Esophagus muscularis mucosa (tissue), 4 donors: ENCODE measurements around the gene ASB12. TPM values are rescaled to one million over a fixed set of nuclear protein-coding genes. Genes with fewer than 3 reads are reported as not detected.
A peak's percentile ranks its signal among the peaks of the same experiment; 100 is the strongest.

Source experiments
- DNase-seq: peaks from one replicate; pipeline ENCODE4 v3.0.0-alpha.2; 2017; ENCODE audit errors: extremely low spot score
- H3K27ac ChIP-seq, 4 donors: fragments of 200-600 bp; sonication (generic); replicated peaks in 1 of 4; 1 replicate in 3 of 4; 2 replicates in 1 of 4; pipeline ENCODE4 v1.5.1; 2016 to 2019; ENCODE audit warnings: mild to moderate bottlenecking in 1 of 4
- H3K27me3 ChIP-seq, 4 donors: fragments of 200-600 bp; sonication (generic); one replicate each; pipeline versions ENCODE4 v1.5.1 to v1.6.0; 2016 to 2019
- H3K36me3 ChIP-seq, 4 donors: fragments of 200-600 bp; sonication (generic); one replicate each; pipeline ENCODE4 v1.5.1; 2016 to 2019
- H3K4me1 ChIP-seq, 4 donors: fragments of 200-600 bp; sonication (generic); one replicate each; pipeline ENCODE4 v1.5.1; 2016 to 2019
- H3K4me3 ChIP-seq, 4 donors: fragments of 200-600 bp; sonication (generic); 1 replicate in 2 of 4; 2 replicates in 2 of 4; pipeline ENCODE4 v1.5.1; 2016 to 2019; ENCODE audit warnings: mild to moderate bottlenecking in 4 of 4, moderate library complexity in 1 of 4
- H3K9me3 ChIP-seq, 4 donors: fragments of 200-600 bp; sonication (generic); 1 replicate in 3 of 4; 2 replicates in 1 of 4; pipeline ENCODE4 v1.5.1; 2016 to 2019
- EP300 ChIP-seq: sonication (generic); formaldehyde crosslinking; IDR thresholded peaks from one replicate; pipeline ENCODE4 v1.6.1; 2017; ENCODE audit warnings: antibody characterized with exemption
- POLR2A ChIP-seq: fragments of 450-650 bp; IDR thresholded peaks from one replicate; pipeline ENCODE4 v1.6.1; 2017; ENCODE audit warnings: antibody characterized with exemption, moderate library complexity, mild to moderate bottlenecking, low read depth
- POLR2AphosphoS5 ChIP-seq, 2 donors: sonication (generic); formaldehyde crosslinking; IDR thresholded peaks; one replicate each; pipeline ENCODE4 v1.6.1; 2017; ENCODE audit warnings: antibody characterized with exemption in 2 of 2
- WGBS: methylation state at CpG from one replicate; pipeline ENCODE4 v1.1.5; 2018; 5-methylcytosine and 5-hydroxymethylcytosine counted together
- intact Hi-C: fragments of 100-400 bp; cut with DNase I; formaldehyde crosslinking; loops from one replicate; pipeline ENCODE4 v1.15.1; 2023
- total RNA-seq, 4 donors: library from RNA; depleted of rRNA; stranded (reverse); fragments of >200 nt; gene quantifications; one replicate each; pipeline versions ENCODE4 v1.1.0 to v1.2.1, GENCODE V29; 2016
- TF ChIP-seq, protein P1 (sequence below), 3 experiments: fragments of 200-600 bp in 2 of 3; fragments of 450-650 bp in 1 of 3; sonication (generic) in 2 of 3; IDR thresholded peaks; one replicate each; pipeline ENCODE4 v1.5.1; 2017 to 2019; ENCODE audit warnings: antibody characterized with exemption in 3 of 3, mild to moderate bottlenecking in 2 of 3, moderate library complexity in 1 of 3

The ASB12 gene
- total RNA-seq, 4 donors from 2014 or later: not detected

DNA sequence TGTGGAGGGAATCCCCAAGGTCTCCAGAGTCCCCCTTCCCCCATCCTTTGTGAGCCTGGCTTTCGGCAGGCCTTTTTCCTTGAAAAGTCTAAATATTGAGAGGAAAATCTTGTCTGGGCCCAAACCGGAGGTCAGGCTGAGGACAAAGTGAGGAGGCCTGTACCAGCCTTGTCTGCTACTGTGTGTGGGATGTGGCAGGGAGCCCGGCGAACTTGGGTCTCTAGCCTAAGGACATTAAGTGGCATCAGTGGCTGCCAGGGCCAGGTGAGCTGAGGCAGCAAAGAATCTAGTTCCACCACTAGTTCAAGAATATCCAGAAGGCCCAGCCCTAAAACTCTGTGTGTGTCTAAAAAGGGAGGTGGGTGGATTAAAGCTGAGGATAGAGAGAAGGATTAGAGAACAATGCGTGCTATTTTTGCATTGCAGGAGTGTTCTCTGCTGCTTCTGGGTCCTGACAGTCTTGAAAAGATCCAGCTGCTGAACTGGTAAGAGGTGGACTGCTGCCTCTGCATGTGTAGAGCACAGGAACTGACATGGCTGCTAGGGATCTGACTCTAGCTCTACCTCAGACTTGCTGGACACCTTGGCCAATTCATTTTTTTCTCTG, 23.7 kb downstream of the ASB12 start:
- 55% methylated on average over 5 of the region's 5 CpGs for WGBS
- no peak for DNase-seq
- H3K27ac ChIP-seq: peak overlapping the region; percentile 91 to 92 (median 92)
- H3K4me1 ChIP-seq: peaks cover 14 to 43% (median 38%) of the 10 kb centered on the region in 4 donors
- TF ChIP-seq EP300 (no peak), POLR2A (no peak), POLR2AphosphoS5 (IDR thresholded peaks at IDR 0.05) (peak; percentile 50 to 52)
- TF ChIP-seq, protein P1, sequence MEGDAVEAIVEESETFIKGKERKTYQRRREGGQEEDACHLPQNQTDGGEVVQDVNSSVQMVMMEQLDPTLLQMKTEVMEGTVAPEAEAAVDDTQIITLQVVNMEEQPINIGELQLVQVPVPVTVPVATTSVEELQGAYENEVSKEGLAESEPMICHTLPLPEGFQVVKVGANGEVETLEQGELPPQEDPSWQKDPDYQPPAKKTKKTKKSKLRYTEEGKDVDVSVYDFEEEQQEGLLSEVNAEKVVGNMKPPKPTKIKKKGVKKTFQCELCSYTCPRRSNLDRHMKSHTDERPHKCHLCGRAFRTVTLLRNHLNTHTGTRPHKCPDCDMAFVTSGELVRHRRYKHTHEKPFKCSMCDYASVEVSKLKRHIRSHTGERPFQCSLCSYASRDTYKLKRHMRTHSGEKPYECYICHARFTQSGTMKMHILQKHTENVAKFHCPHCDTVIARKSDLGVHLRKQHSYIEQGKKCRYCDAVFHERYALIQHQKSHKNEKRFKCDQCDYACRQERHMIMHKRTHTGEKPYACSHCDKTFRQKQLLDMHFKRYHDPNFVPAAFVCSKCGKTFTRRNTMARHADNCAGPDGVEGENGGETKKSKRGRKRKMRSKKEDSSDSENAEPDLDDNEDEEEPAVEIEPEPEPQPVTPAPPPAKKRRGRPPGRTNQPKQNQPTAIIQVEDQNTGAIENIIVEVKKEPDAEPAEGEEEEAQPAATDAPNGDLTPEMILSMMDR (IDR thresholded peaks at IDR 0.05): no peak
- H3K36me3 ChIP-seq: no peaks in the 10 kb centered on the region
- H3K27me3 ChIP-seq: no peaks in the 10 kb centered on the region
- intact Hi-C loops: loop anchor here (5.0 to 10.0 kb wide), 3 partner anchors 191 to 1328 kb away; partner anchors contain the start of genes LAS1L and MTMR8
- H3K9me3 ChIP-seq: no peaks in the 10 kb centered on the region
- H3K4me3 ChIP-seq: peak overlapping the region; percentile 68 to 85 (median 73)

DNA sequence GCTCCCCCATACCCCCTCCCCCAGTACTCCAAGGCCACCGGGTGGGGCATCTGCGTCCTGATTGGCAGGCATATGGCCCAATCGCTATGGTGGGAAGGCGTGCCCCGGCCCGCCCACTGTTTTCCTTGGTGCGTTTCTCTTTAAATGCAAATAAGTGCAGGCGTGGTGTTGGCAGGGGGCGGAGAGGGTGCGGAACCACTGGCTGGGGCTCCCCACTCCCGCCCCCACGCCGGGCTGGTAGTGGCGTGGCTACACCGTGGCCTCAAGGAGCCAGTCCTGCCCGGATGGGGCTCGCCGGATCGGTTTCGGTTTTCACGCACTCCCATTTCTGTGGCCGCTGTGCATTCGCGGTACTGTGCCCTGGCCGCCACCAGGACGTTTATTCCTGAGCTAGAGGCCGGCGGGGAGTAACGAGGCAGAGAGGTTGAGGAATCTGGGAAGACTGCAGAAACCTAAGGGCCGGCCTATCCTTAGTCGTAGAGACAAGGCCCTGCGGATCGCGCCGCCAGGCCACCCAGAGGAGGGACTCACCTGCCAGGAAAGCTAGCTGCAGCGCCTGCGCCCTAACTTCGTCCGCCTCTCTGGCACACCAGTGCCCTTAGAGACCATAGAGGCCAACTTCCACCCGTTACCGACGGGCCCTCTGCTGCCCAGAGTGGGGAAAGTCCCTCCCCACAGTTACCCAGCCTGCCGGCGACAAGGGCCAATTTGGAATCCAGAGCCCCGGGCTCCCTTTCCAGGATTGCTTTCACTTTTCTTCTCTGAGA, 24.5 kb downstream of the ASB12 start:
- intact Hi-C loops: loop anchor here (5.0 to 10.0 kb wide), 3 partner anchors 191 to 1329 kb away; partner anchors contain the start of genes LAS1L and MTMR8

DNA sequence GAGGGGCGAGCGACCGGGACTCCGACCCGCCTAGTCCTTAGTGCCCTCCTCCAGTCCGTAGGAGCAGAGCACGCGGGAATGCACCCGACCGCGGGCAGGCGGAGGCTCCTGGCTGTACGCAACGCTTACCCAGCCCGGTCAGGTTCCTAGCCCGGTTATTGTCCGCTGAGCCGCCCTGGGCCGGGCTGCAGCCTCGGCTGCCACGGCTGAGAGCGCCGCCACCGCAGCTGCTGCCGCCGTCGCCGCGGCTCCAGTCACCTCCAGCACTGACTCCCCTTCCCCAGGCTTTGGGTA, 25.0 kb downstream of the ASB12 start, which contains the start of gene AMER1:
TSS of gene AMER1 (minus strand) at position 268 of the 294 bp plus-strand sequence. CDS start 12,422 bp downstream, outside the sequence.
- Histone ChIP-seq H3K27me3 (no peaks in the 10 kb centered on the region), H3K4me1 (peaks cover 14 to 43% (median 38%) of the 10 kb centered on the region in 4 donors), H3K4me3 (peak within 1 kb of the TSS; percentile 68 to 85 (median 73)), H3K9me3 (no peaks in the 10 kb centered on the region), H3K36me3 (no peaks in the 10 kb centered on the region), H3K27ac (peak within 1 kb of the TSS; percentile 91 to 92 (median 92))
- intact Hi-C loops: loop anchor here (5.0 to 10.0 kb wide), 3 partner anchors 192 to 1329 kb away; partner anchors contain the start of genes LAS1L and MTMR8
- WGBS: 15% methylated on average over 23 of the region's 29 CpGs
- TF ChIP-seq EP300: no peak
- TF ChIP-seq, protein P1 (IDR thresholded peaks at IDR 0.05): no peak
- TF ChIP-seq POLR2AphosphoS5 (IDR thresholded peaks at IDR 0.05): no peak
- TF ChIP-seq POLR2A: no peak
- DNase-seq: no peak

More for the DNA sequence above, 24.5 kb downstream of the ASB12 start:
- H3K9me3 ChIP-seq: no peaks in the 10 kb centered on the region
- peak; percentile 77 to 89 for TF ChIP-seq POLR2AphosphoS5 (IDR thresholded peaks at IDR 0.05)
- TF ChIP-seq EP300: no peak
- TF ChIP-seq, protein P1 (IDR thresholded peaks at IDR 0.05): peak in 1 of 3 experiments; percentile 21
- TF ChIP-seq POLR2A: peak; percentile 54
- H3K4me3 ChIP-seq: peak overlapping the region; percentile 68 to 85 (median 73)
- peaks cover 14 to 43% (median 38%) of the 10 kb centered on the region in 4 donors for H3K4me1 ChIP-seq
- DNase-seq: peak; percentile 97
- H3K27ac ChIP-seq: peak overlapping the region; percentile 91 to 92 (median 92)
- 33% methylated on average over 28 of the region's 45 CpGs for WGBS
- H3K27me3 ChIP-seq: no peaks in the 10 kb centered on the region
- no peaks in the 10 kb centered on the region for H3K36me3 ChIP-seq

DNA sequence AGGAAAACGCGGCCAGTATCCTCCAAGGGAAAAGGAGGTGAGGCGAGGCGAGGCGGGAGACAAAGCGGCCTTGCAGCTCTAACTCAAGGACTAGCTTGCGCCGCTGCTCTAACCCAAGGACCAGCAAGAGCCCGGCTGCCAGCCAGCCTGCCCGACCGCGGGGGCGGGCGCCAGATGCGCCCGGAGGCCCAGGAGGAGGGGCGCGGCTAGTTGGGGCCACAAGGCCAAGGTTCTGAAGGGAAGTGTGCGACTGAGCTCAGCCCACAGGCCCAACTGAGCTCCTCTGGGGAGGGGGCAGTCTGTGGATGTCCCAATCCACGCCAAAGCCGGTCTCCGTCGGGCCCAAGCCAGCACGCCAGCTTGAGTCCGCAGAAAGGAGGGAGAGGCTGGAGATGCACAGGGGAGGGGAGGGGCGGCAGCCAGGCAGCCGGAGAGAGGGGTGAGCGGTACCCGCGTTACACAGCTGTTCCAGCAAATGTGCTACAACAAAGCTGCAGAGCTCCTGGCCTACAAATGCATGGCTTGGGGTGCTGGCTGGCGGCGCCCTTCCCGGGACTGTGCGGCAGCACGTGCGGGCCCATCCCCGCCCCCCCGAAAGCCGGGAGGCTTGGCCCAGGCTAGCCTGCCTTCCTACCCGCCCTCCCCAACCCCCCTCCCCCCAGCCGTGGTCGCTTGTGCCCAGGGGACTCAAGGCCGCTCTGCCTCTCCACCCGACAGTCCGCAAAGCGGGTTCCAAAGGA, 25.5 kb downstream of the ASB12 start:
- WGBS: 41% methylated on average over 16 of the region's 46 CpGs
- peak overlapping the region; percentile 68 to 85 (median 73) for H3K4me3 ChIP-seq
- TF ChIP-seq, protein P1 (IDR thresholded peaks at IDR 0.05): no peak
- TF ChIP-seq EP300 (no peak), POLR2A (no peak), POLR2AphosphoS5 (IDR thresholded peaks at IDR 0.05) (no peak)
- H3K27me3 ChIP-seq: no peaks in the 10 kb centered on the region
- H3K4me1 ChIP-seq: peaks cover 14 to 43% (median 38%) of the 10 kb centered on the region in 4 donors
- no peaks in the 10 kb centered on the region for H3K9me3 ChIP-seq
- no peak for DNase-seq
- intact Hi-C loops: loop anchor here (5.0 to 10.0 kb wide), 3 partner anchors 192 to 1330 kb away; partner anchors contain the start of genes LAS1L and MTMR8
- peak overlapping the region; percentile 91 to 92 (median 92) for H3K27ac ChIP-seq
- H3K36me3 ChIP-seq: no peaks in the 10 kb centered on the region
